Ovary (tissue), 9 donors: Measurements from ENCODE around the gene MAST4. TPM values are rescaled to one million over a fixed set of nuclear protein-coding genes. Genes with fewer than 3 reads are reported as not detected.
A peak's percentile ranks its signal among the peaks of the same experiment; 100 is the strongest.

ENCODE experiments used
- DNase-seq, 5 donors: peaks; one replicate each; pipeline ENCODE4 v3.0.0-alpha.2; 2019 to 2020
- H3K27ac ChIP-seq, 2 donors: fragments of 200-600 bp; one replicate each; pipeline versions ENCODE4 v1.5.1 to v1.8.0; 2019 to 2022
- H3K27me3 ChIP-seq: fragments of 200-600 bp; one replicate; pipeline ENCODE4 v1.8.0; 2022
- H3K36me3 ChIP-seq: fragments of 200-600 bp; sonication (generic); one replicate; pipeline ENCODE4 v1.5.1; 2019
- H3K4me1 ChIP-seq: one replicate; pipeline ENCODE4 v1.8.1; 2013; ENCODE audit warnings: mild to moderate bottlenecking, moderate library complexity; ENCODE audit not compliant: insufficient read depth
- H3K4me3 ChIP-seq: fragments of 200-600 bp; sonication (generic); one replicate; pipeline ENCODE4 v1.5.1; 2017
- H3K9me3 ChIP-seq, 2 donors: fragments of 200-600 bp in 1 of 2; sonication (generic) in 1 of 2; one replicate each; pipeline versions ENCODE4 v1.5.1 to v1.8.1; 2013 to 2019; ENCODE audit warnings: mild to moderate bottlenecking in 1 of 2, moderate library complexity in 1 of 2
- CTCF ChIP-seq, 3 donors: fragments of 450-650 bp in 2 of 3; fragments of 200-600 bp in 1 of 3; IDR thresholded peaks; one replicate each; pipeline versions ENCODE4 v1.5.1 to v1.8.0; 2016 to 2022; ENCODE audit warnings: antibody characterized with exemption in 3 of 3, mild to moderate bottlenecking in 1 of 3
- EP300 ChIP-seq: sonication (generic); formaldehyde crosslinking; IDR thresholded peaks from one replicate; pipeline ENCODE4 v1.6.1; 2017; ENCODE audit warnings: antibody characterized with exemption
- POLR2A ChIP-seq: fragments of 450-650 bp; IDR thresholded peaks from one replicate; pipeline ENCODE4 v1.6.1; 2017; ENCODE audit warnings: antibody characterized with exemption, mild to moderate bottlenecking, moderate library complexity
- WGBS, 3 donors: extraction: QIAGEN DNeasy Blood & Tissue Kit in 1 of 3; methylation state at CpG; one replicate each; pipeline versions ENCODE4 v1.1.5 to v1.1.7; 2013 to 2017; 5-methylcytosine and 5-hydroxymethylcytosine counted together
- intact Hi-C, 4 donors: fragments of 100-400 bp; cut with DNase I; formaldehyde crosslinking; loops; one replicate each; pipeline versions ENCODE4 v1.11.0 to v1.15.1; 2022 to 2023
- polyA plus RNA-seq, 2 donors: library from polyadenylated mRNA; stranded (reverse); fragments of 200-250 nt in 1 of 2; fragments of 350-450 nt in 1 of 2; fragmentation: Illumina TruSeq in 1 of 2; extraction: RNeasy Lipid Tissue Mini Kit (QIAGEN cat#74804) in 1 of 2; gene quantifications; one replicate each; pipeline ENCODE4 v1.2.3, GENCODE V29; 2013 to 2014
- total RNA-seq, 7 donors: library from RNA; depleted of rRNA in 2 of 7; stranded (reverse); fragments of >200 nt in 2 of 7; fragmentation: NEBNext Ultra II Directional in 3 of 7; extraction: Animal tissue kit (Norgen Biotek cat#: 25700) in 3 of 7; gene quantifications; one replicate each; pipeline versions ENCODE4 v1.1.0 to v1.2.4, GENCODE V29; 2016 to 2023
- donor health status: DM: no; HTN: no; CAD: no; lungs with moderate emphysema.
- donor health status: DM: no; HTN: no; CAD: no.
- donor health status: Bipolar disorder and iron deficiency.
- donor health status: DM: yes; HTN: yes; CAD: no.
- donor health status: DM: no; HTN: no; CAD: no.
- donor health status: DM: yes; HTN: yes; CAD: no.

The MAST4 gene
- total and polyA plus RNA-seq, 9 donors: 11.6 to 86.3 (median 57.6) TPM

DNA sequence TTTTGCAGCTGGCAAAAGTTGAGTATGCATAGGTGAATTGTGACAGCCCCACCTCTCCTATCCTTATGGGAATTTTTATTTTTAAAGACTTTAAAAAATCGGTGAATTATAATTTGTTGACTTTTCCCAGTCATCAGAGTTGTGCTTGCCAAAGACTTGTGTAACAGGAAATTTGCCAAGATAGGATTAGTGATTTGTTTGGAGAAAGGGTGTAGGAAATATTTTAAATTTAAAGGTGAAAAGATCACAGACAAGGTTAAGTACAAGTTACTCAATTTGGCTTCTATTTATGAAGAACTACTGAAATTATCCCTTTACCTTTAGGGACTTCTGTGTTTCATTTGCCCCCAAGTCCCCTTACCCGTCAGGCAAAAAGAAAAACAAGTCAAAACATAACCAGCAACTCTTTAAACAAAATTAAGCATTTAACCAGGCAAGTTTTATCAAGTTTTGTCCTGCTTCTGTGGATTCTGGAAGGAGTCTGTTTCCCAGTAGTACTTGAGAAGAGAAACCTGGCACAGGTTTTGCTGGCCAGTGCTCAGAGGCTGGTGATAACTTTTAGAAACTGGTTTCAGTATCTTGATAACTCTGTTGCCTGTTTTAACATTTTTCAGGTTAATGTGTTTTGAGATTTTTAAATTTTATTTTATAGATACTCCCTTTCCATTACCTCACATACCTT, 285.4 kb downstream of the MAST4 start:
- Histone ChIP-seq H3K4me1 (peaks cover 2% of the 10 kb centered on the region), H3K27me3 (no peaks in the 10 kb centered on the region), H3K4me3 (no peak overlapping the region), H3K36me3 (no peaks in the 10 kb centered on the region), H3K27ac (no peak overlapping the region), H3K9me3 (no peaks in the 10 kb centered on the region)
- intact Hi-C loops: no loop called here
- DNase-seq: peak in 1 of 5 donors; percentile 21
- no peak for TF ChIP-seq EP300
- TF ChIP-seq POLR2A: no peak
- no peak for TF ChIP-seq CTCF (IDR thresholded peaks at IDR 0.05)
- 5 to 8% (median 5%) methylated on average over 2 of the region's 2 CpGs for WGBS, 3 donors

DNA sequence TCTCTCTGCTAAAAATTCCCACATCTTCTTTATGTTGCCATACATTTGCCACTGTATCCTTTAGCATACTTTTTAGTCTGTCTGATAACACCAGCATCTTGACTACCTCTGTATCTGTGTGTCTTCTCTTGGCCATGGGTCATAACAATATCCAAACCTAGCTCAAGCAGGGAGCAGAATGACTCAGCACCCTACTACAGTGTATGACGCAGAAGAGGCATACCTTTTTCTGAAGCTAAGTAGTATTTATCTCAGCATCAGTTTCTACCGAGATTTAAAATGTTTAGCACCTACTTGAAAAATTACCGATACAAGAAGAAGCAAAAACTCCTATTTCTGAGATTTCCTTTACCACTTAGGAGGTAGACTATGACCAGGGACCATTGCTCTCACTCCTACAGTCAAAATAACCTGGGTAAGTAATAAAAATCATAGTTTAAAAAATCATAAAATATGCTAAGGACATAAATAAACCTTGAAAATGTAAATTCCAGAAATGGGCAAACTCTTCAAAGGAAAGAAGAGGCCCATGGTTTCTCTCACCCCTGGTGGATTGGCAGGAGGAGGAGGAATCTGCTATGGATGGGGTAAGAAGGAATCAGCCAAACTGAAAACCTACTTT, 286.5 kb downstream of the MAST4 start:
- Histone ChIP-seq H3K4me1 (peaks cover 2% of the 10 kb centered on the region), H3K27me3 (no peaks in the 10 kb centered on the region), H3K9me3 (no peaks in the 10 kb centered on the region), H3K36me3 (no peaks in the 10 kb centered on the region), H3K4me3 (no peak overlapping the region), H3K27ac (no peak overlapping the region)
- 68 to 87% (median 72%) methylated on average over 3 of the region's 3 CpGs for WGBS, 3 donors
- intact Hi-C loops: no loop called here
- no peak for TF ChIP-seq POLR2A
- TF ChIP-seq EP300: no peak
- no peak for TF ChIP-seq CTCF (IDR thresholded peaks at IDR 0.05)
- no peak for DNase-seq

GRCh38 chr5:66884564-66885243, 288.5 kb downstream of the MAST4 start:
- Histone ChIP-seq H3K9me3 (no peaks in the 10 kb centered on the region), H3K36me3 (no peaks in the 10 kb centered on the region), H3K27ac (no peak overlapping the region), H3K4me3 (no peak overlapping the region), H3K27me3 (no peaks in the 10 kb centered on the region), H3K4me1 (peaks cover 4% of the 10 kb centered on the region)
- DNase-seq: no peak
- TF ChIP-seq CTCF (IDR thresholded peaks at IDR 0.05) (no peak), POLR2A (no peak), EP300 (no peak)
- intact Hi-C loops: no loop called here
- 79 to 87% (median 82%) methylated on average over 10 of the region's 10 CpGs for WGBS, 3 donors

DNA sequence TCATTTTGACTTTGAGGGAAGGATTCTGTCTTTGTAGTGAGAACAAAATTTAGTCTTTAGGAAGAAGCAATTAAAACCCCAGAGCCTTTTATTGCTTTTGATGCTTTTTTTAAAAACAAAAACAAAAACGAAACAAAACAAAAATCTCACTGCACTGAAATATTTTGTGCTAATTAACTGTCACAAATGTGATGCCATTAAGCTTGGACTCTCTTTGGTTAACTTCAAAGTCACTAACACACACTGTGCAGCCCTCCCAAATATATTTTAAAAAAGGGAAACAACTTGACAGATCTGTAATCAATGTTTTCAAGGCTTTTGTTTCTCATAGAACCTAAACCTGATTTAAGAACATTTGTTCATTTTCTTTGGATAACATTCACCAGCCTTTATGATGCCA, 290.7 kb downstream of the MAST4 start:
- Histone ChIP-seq H3K27me3 (no peaks in the 10 kb centered on the region), H3K4me1 (peaks cover 4% of the 10 kb centered on the region), H3K27ac (no peak overlapping the region), H3K36me3 (no peaks in the 10 kb centered on the region), H3K9me3 (no peaks in the 10 kb centered on the region), H3K4me3 (no peak overlapping the region)
- WGBS, 3 donors: 58 to 62% (median 58%) methylated on average over 1 of the region's 1 CpG
- TF ChIP-seq POLR2A: no peak
- no peak for TF ChIP-seq EP300
- no peak for TF ChIP-seq CTCF (IDR thresholded peaks at IDR 0.05)
- no peak for DNase-seq
- intact Hi-C loops: no loop called here
